ENCODE data around the gene NTN1.

GRCh38 chr17:9094193-9094592, 72.9 kb downstream of the NTN1 start:
- TF ChIP-seq CTCF (IDR thresholded peaks at IDR 0.05) (no peak), POLR2A (IDR thresholded peaks at IDR 0.05) (no peak)

Data from heart left ventricle (tissue), 13 donors.